ENCODE measurements around the gene SP3.

The SP3 gene

GRCh38 chr2:173965372-173966025, at the start of gene SP3:
Gene SP3 (minus strand): TSS chr2:173965373. CDS start chr2:173965171, 202 bp downstream.
- DNase-seq (ENCODE audit: low read depth in 3 of 3, low spot score in 1 of 3) = peak; percentile 86 to 90 (median 89)

- no peak for DNase-seq (ENCODE audit: low read depth in 3 of 3, low spot score in 1 of 3)
Measured at GRCh38 chr2:174014699-174015070, 49.5 kb upstream of the SP3 start.

GRCh38 chr2:174014011-174014698, 49.0 kb upstream of the SP3 start:
- no peak for DNase-seq (ENCODE audit: low read depth in 3 of 3, low spot score in 1 of 3)

GRCh38 chr2:174013315-174013751, 48.2 kb upstream of the SP3 start:
- DNase-seq (ENCODE audit: low read depth in 3 of 3, low spot score in 1 of 3) = no peak

- DNase-seq (ENCODE audit: low read depth in 3 of 3, low spot score in 1 of 3) = peak in 1 of 3 donors; percentile 5
Measured at GRCh38 chr2:174012347-174013314, 47.5 kb upstream of the SP3 start.

- no peak for DNase-seq (ENCODE audit: low read depth in 3 of 3, low spot score in 1 of 3)
Measured at GRCh38 chr2:174011796-174012195, 46.6 kb upstream of the SP3 start.

- DNase-seq (ENCODE audit: low read depth in 3 of 3, low spot score in 1 of 3) = no peak
Measured at GRCh38 chr2:174011173-174011572, 46.0 kb upstream of the SP3 start.

GRCh38 chr2:174009488-174010223, 44.5 kb upstream of the SP3 start:
- DNase-seq (ENCODE audit: low read depth in 3 of 3, low spot score in 1 of 3) = no peak

GRCh38 chr2:174008720-174009119, 43.5 kb upstream of the SP3 start:
- DNase-seq (ENCODE audit: low read depth in 3 of 3, low spot score in 1 of 3) = no peak

GRCh38 chr2:174007010-174007409, 41.8 kb upstream of the SP3 start:
- DNase-seq (ENCODE audit: low read depth in 3 of 3, low spot score in 1 of 3) = no peak

- DNase-seq (ENCODE audit: low read depth in 3 of 3, low spot score in 1 of 3) = no peak
Measured at GRCh38 chr2:174005801-174006419, 40.7 kb upstream of the SP3 start.

- no peak for DNase-seq (ENCODE audit: low read depth in 3 of 3, low spot score in 1 of 3)
Measured at GRCh38 chr2:174004905-174005605, 39.9 kb upstream of the SP3 start.

- no peak for DNase-seq (ENCODE audit: low read depth in 3 of 3, low spot score in 1 of 3)
Measured at GRCh38 chr2:174003720-174004695, 38.8 kb upstream of the SP3 start.

- no peak for DNase-seq (ENCODE audit: low read depth in 3 of 3, low spot score in 1 of 3)
Measured at GRCh38 chr2:174002679-174003078, 37.5 kb upstream of the SP3 start.

- no peak for DNase-seq (ENCODE audit: low read depth in 3 of 3, low spot score in 1 of 3)
Measured at GRCh38 chr2:174001107-174001506, 35.9 kb upstream of the SP3 start.

GRCh38 chr2:173999724-174000123, 34.6 kb upstream of the SP3 start:
- no peak for DNase-seq (ENCODE audit: low read depth in 3 of 3, low spot score in 1 of 3)

GRCh38 chr2:173999272-173999671, 34.1 kb upstream of the SP3 start:
- DNase-seq (ENCODE audit: low read depth in 3 of 3, low spot score in 1 of 3) = no peak

GRCh38 chr2:173998386-173998785, 33.2 kb upstream of the SP3 start:
- no peak for DNase-seq (ENCODE audit: low read depth in 3 of 3, low spot score in 1 of 3)

- DNase-seq (ENCODE audit: low read depth in 3 of 3, low spot score in 1 of 3) = no peak
Measured at GRCh38 chr2:173997753-173998152, 32.6 kb upstream of the SP3 start.
